Activated CD4-positive, alpha-beta T cell treated with anti-CD3 and anti-CD28 coated beads, Interleukin-2, Interleukin-4, amounts not matched to agents 100 ng/mL and 50 ng/mL, durations not matched to agents 16 hours and 8 hours (primary cell): ENCODE data around the gene AK9.
"Not testable (repeated sequence)": the region's sequence is repeated elsewhere in the genome, so short reads cannot be mapped to it uniquely, and the experiment has no call there.

Experiments
- DNase-seq: peaks from one replicate; pipeline ENCODE4 v3.0.0-alpha.2; 2020; ENCODE audit warnings: low spot score

AK9 gene

DNA sequence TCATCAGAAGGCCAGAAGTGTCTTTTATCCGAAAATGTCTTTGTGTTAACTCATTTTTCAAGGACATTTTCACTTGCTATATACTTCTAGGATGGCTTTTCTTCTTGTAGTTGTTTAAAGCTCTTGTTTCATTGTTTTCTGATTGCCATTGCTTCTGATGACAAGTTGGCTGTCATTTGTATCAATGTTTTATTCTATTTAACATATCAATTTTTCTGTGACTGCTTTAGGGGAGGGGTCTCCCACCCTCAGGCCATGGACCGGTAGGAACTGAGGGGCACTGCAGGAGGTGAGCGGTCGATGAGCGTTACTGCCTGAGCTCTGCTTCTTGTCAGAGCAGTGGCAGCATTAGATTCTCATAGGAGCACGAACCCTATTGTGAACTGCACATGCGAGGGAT is 65.8 kb downstream of the AK9 start:
- DNase-seq = no peak

DNA sequence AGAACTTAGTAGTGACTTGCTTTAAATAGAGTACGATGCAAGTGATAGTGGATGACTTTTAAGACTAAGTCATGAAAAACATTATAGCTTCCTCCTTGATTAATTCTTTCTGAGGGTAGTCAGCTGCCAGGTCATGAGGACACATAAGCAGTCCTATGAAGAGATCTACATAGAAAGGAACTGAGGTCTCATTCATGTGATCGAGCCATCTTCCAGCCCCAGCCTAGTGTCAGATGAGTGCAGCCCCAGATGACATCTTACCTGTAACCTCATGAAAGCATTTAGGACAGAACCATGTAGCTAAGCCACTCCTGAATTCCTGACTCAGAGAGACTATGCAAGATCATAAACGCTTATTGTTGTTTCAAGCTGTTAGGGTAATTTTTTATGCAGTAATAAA is 67.7 kb downstream of the AK9 start:
- DNase-seq = no peak

DNA sequence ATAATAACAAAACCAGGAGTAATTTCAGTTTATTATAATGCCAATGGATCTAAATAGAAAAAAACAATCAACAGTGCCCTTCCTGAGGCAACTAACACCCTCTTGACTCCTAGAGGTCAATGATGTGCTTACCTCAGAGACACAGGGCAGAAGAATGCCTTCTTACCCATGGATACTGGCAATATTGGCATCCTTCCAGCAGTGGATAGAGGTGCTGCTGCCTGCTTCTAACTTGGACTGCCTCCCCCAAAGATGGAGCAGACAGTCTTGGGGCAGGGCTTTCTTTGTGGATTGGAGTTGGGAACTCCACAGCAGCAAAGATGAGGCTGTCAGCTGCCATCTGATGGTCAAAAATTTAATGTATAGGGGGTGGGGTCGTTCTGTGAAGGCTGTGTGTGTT is 78.7 kb downstream of the AK9 start:
- DNase-seq = no peak

DNA sequence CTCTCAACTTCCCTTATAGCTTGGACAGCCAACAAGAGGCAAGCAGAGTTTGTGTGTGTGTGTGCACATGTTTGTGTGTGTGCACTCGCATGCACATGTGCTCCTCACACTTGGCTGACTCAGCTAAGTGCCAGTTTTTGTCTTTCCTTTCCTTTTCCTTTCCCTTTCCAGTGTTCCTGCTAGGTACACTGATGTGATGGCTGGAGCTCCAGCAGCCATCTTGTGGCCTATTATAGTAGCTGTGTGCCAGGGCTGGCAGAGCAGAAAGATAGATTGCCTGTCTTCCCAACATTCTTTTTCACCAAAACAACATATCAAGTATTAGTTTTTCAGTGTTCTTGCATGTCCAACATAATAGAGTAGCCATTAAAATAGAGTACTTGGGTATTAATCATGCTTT is 79.5 kb downstream of the AK9 start:
- no peak for DNase-seq

DNA sequence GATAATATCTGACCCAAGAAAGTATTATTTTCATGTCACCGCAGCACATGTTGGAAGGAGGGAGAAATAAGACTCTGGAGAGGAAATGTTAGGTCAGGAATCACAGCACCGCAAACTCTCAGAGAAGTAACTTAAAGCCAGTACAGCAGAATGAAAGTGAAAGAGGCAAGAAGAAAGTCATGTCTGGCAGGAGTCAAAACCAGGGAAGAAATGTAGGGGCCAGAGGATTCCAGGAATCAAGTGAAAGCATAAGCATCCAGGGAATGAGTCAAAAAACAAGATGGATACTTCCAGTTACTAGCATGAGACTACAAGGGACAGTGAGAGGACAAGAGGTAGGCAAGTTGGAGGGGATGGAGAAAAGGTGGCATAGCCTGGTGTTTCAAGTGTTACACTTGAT is 80.4 kb downstream of the AK9 start:
- no peak for DNase-seq

GRCh38 chr6:109609737-109610136 is 81.3 kb downstream of the AK9 start:
- DNase-seq = no peak

- no peak for DNase-seq
Observed at GRCh38 chr6:109606359-109606758, 84.6 kb downstream of the AK9 start.

DNA sequence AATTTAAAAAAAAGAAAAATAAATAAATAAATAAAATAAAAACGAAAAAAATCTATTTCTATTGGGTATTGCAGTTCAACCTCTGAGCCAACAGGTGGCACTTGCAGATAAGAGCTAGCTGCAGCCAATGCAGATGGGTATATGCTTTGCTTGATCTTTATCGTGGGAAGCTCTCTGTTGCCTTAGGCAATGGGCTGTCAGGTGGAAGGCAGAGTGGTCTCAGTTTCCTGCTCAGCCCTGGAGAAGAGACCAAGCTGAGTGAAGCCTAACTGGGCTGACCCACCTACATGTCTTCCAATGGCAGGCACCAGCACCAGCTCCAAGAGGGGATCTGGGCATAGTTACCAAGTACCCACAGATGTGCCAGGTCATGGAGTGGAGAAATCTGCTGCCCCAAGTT is 95.0 kb downstream of the AK9 start:
- DNase-seq = peak; percentile 4

DNA sequence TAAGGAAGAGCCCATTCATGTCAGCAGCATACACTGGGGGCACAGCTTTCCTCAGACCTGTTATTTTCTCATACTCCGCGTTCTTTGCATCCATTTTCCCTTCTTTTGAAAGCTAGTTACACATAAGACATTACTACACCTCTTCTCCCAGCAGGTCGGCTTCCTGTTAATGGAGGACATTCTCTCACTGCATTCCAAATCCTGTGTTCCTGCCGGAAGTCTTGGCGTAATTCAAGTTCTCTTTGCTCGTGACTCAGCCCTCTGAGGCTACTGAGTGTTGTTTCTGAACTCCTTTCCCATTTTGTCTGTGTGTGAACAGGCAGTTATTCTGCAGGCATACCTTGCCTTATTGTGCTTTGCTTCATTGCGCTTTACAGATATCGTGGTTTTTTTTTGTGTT is 110.5 kb downstream of the AK9 start:
- no peak for DNase-seq

- DNase-seq = no peak
Observed at GRCh38 chr6:109579361-109579760, 111.6 kb downstream of the AK9 start.

- DNase-seq = not testable (repeated sequence)
Observed at GRCh38 chr6:109569901-109570300, 121.1 kb downstream of the AK9 start.

GRCh38 chr6:109561844-109562243 is 129.2 kb downstream of the AK9 start:
- no peak for DNase-seq

DNA sequence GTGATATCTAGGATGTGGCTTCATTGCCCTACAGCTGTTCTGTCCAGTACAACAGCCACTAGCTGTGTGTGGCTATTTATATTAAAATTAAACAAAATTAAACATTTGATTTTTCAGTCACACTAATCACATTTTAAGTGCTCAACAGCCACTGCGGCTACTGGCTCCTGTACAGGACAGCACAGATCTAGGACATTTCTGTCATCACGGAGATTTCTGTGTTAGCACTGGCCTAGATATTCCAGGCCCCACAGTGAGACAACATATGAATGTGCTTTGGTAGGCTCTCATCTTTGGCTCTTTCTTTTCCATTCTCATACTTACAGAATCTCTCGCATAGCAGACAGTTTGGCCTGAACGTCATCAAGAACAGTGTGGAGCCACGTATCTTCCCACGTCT is 159.6 kb downstream of the AK9 start:
- no peak for DNase-seq

- DNase-seq = no peak
Observed at GRCh38 chr6:109527989-109528388, 163.0 kb downstream of the AK9 start.

DNA sequence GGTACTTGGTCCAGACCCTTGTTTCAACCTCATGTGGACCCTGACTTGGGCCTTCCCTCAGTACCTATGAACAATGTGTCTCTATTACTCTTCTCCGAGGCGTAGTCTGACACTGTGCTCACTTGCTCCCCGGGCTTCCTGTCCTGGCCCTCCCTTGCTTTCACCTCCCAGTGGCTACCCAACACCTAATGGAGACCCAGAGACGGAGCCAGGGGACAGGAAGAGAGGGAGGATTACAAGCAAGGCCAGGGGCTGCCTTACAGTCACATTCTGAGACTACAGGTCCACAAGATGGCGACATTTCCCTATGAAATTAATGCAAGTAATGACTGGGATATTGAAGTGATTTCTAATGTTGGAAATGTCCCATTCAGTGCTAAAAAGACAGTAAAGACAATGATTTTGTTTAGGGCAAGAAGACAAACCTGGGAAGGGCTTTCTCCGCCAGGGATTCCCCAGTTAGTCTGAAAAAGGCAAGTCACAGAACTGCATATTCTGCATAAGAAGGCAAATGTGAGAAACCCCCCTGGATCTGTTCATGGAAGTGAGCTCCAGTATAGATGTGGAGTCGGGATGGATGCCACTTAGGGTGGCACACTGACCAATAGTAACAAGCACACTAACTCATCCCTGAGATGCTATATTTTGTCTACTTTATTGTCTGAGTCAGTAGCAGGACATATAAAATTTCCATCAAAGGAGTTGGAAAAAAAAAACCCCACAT is 163.9 kb downstream of the AK9 start:
- peak; percentile 63 for DNase-seq

GRCh38 chr6:109524129-109524528 is 166.9 kb downstream of the AK9 start:
- DNase-seq = no peak

GRCh38 chr6:109523478-109523877 is 167.5 kb downstream of the AK9 start:
- no peak for DNase-seq

GRCh38 chr6:109521080-109521479 is 169.9 kb downstream of the AK9 start:
- DNase-seq = no peak

GRCh38 chr6:109519647-109520046 is 171.4 kb downstream of the AK9 start:
- not testable (repeated sequence) for DNase-seq

GRCh38 chr6:109516929-109517328 is 174.1 kb downstream of the AK9 start:
- DNase-seq = no peak

- DNase-seq = peak; percentile 15
Observed at GRCh38 chr6:109515781-109516409, 175.1 kb downstream of the AK9 start.

DNA sequence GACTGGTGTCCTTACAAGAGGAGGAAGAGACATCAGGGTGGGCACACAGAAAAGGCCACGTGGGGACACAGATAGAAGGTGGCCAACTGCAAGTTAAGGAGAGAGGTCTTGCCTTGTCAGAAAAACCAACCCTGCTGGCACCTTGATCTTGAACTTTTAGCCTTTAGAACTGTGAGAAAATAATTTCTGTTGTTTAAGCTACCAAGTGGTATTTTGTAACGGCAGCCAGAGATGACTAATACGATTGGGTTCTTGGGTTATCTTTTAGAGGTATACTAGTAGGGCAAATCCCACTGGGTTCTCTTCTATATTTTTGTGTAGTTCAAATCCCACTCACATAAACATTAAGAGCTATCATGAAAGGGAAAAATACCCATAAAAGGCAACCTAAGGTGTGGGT is 176.1 kb downstream of the AK9 start:
- no peak for DNase-seq

DNA sequence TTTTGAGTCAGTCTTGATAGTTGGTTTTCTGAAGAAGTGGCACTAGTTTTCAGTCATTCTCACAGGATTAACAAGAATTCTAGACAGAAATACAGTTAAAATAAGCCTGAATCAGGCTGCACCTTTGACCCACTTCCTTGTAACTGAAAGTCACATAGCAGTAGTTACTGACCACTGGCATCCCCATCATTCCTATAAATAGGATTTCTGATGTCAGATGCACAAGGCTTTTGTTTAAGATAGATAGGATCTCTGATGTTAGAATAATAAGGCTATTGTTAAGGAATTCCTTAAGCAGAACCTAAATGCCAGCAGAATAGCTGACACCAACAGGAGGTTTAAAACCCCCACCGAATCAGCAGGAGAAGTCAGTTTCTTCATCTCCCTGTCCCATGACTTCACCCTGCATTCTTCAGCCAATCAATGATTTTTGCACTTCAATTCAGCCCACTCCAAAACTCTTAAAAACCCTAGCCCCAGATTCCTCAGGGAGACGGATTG is 177.4 kb downstream of the AK9 start:
- peak; percentile 24 for DNase-seq

- no peak for DNase-seq
Observed at GRCh38 chr6:109512271-109512817, 178.7 kb downstream of the AK9 start.
